ENCODE measurements around the gene PRKN. TPM values are rescaled to one million over a fixed set of nuclear protein-coding genes. Genes with fewer than 3 reads are reported as not detected.

The PRKN gene
- total RNA-seq, 2 donors from 2014 or later, result 10.7 to 21.2 TPM

DNA sequence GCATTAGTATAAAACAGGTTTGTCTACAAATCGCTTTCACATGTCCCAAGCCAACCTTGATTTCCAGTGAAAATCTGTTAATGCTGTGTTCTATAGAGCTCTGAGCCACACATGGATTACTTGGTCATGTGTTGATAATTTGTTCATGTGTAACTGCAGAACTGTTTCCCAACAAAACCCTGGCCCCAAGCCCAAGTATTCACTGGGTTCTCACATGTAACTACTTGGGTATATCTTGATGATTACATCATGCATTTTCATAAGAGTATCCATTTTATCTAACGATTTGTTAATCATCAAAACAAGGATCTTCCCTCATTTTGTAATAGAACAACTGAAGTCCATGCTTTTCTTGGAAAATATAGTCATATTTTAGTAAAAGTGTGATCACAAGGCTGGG lies 657.6 kb downstream of the PRKN start:
- Histone ChIP-seq H3K27ac (no peak overlapping the region), H3K4me1 (replicated peaks) (no peaks in the 10 kb centered on the region), H3K9me3 (no peaks in the 10 kb centered on the region), H3K27me3 (replicated peaks; ENCODE audit: insufficient read depth) (no peaks in the 10 kb centered on the region), H3K36me3 (no peaks in the 10 kb centered on the region), H3K4me3 (no peak overlapping the region)
- 94% methylated on average over 2 of the region's 2 CpGs for WGBS
- no peak for DNase-seq (ENCODE audit: low spot score)
- no peak for TF ChIP-seq POLR2AphosphoS5 (IDR thresholded peaks at IDR 0.05)
- TF ChIP-seq, protein P1, sequence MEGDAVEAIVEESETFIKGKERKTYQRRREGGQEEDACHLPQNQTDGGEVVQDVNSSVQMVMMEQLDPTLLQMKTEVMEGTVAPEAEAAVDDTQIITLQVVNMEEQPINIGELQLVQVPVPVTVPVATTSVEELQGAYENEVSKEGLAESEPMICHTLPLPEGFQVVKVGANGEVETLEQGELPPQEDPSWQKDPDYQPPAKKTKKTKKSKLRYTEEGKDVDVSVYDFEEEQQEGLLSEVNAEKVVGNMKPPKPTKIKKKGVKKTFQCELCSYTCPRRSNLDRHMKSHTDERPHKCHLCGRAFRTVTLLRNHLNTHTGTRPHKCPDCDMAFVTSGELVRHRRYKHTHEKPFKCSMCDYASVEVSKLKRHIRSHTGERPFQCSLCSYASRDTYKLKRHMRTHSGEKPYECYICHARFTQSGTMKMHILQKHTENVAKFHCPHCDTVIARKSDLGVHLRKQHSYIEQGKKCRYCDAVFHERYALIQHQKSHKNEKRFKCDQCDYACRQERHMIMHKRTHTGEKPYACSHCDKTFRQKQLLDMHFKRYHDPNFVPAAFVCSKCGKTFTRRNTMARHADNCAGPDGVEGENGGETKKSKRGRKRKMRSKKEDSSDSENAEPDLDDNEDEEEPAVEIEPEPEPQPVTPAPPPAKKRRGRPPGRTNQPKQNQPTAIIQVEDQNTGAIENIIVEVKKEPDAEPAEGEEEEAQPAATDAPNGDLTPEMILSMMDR (IDR thresholded peaks at IDR 0.05), result no peak
- no peak for TF ChIP-seq POLR2A (IDR thresholded peaks at IDR 0.05)
- intact Hi-C loops (cut with DNase I), result no loop called here

DNA sequence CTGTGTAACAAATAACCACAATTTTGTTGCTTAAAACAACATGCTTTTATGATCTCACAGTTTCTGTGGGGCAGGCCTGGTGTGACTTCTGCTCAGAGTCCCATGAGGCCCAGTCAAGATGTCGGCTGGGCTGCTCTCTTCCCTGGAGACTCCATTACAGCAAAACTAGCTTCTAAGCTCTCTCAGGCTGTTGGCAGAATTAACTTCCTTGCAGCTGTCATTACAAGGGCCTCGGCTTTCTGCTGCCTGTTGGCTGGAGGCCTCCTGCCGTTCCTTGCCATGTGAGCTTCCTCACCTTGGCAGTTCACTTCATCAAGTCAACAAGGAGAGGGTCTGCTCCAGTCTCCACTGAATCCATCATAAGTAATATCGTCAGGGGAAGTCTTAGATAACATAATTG lies 659.2 kb downstream of the PRKN start:
- no peaks in the 10 kb centered on the region for H3K36me3 ChIP-seq
- no peak overlapping the region for H3K4me3 ChIP-seq
- intact Hi-C loops (cut with DNase I), result no loop called here
- H3K27ac ChIP-seq, result no peak overlapping the region
- H3K27me3 ChIP-seq (replicated peaks; ENCODE audit: insufficient read depth), result no peaks in the 10 kb centered on the region
- H3K4me1 ChIP-seq (replicated peaks), result no peaks in the 10 kb centered on the region
- WGBS, result 73% methylated on average over 4 of the region's 4 CpGs
- H3K9me3 ChIP-seq, result no peaks in the 10 kb centered on the region
- TF ChIP-seq POLR2A (IDR thresholded peaks at IDR 0.05), result no peak
- no peak for TF ChIP-seq POLR2AphosphoS5 (IDR thresholded peaks at IDR 0.05)
- TF ChIP-seq, protein P1 (IDR thresholded peaks at IDR 0.05), result no peak
- DNase-seq (ENCODE audit: low spot score), result no peak

DNA sequence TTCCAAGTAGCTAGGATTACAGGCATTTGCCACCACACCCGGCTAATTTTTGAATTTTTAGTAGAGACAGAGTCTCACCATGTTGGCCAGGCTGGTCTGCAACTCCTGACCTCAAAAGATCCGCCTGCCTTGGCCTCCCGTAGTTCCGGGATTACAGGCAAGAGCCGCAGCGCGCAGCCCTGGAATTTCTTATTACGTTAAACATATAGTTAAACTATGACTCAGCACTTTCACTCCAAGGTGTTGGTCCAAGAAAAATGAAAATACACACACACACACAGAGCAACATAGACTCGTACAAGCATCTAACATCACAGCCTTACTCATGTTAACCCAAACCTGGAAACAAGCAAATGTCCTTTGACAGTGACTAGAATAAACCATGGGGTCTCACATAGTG lies 663.9 kb downstream of the PRKN start:
- no peaks in the 10 kb centered on the region for H3K9me3 ChIP-seq
- H3K4me1 ChIP-seq (replicated peaks), result no peaks in the 10 kb centered on the region
- no peak for TF ChIP-seq POLR2A (IDR thresholded peaks at IDR 0.05)
- TF ChIP-seq, protein P1 (IDR thresholded peaks at IDR 0.05), result no peak
- TF ChIP-seq POLR2AphosphoS5 (IDR thresholded peaks at IDR 0.05), result no peak
- DNase-seq (ENCODE audit: low spot score), result no peak
- H3K36me3 ChIP-seq, result no peaks in the 10 kb centered on the region
- H3K27ac ChIP-seq, result no peak overlapping the region
- WGBS, result 95% methylated on average over 9 of the region's 9 CpGs
- no peak overlapping the region for H3K4me3 ChIP-seq
- intact Hi-C loops (cut with DNase I), result no loop called here
- H3K27me3 ChIP-seq (replicated peaks; ENCODE audit: insufficient read depth), result no peaks in the 10 kb centered on the region

DNA sequence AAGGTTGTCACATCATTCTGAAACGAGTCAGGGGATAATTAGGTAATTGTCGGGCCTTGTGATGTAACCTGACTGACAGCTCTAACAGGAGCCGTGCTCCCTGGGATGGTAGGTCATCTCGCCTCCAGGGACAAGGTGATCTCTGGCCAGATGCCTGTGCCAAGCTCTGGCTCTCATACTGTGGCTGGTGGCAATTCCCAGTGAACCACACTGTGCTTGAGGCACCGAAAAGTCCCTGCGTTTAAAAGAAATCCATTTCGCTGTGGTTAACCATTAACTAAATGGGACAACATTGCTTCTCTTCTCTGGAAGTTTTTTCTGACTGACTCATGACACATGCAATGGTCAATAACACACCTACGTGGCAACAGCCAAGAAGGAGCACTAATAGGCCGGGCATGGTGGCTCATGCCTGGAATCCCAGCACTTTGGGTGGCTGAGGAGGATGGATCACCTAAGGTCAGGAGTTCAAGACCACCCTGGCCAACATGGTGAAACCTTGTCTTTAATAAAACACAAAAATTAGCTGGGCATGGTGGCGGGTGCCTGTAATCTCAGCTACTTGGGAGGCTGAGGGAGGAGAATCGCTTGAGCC lies 669.2 kb downstream of the PRKN start:
- no peak for DNase-seq (ENCODE audit: low spot score)
- H3K9me3 ChIP-seq, result no peaks in the 10 kb centered on the region
- no peaks in the 10 kb centered on the region for H3K27me3 ChIP-seq (replicated peaks; ENCODE audit: insufficient read depth)
- no peaks in the 10 kb centered on the region for H3K36me3 ChIP-seq
- H3K27ac ChIP-seq, result no peak overlapping the region
- H3K4me1 ChIP-seq (replicated peaks), result no peaks in the 10 kb centered on the region
- TF ChIP-seq POLR2A (IDR thresholded peaks at IDR 0.05), result no peak
- no peak for TF ChIP-seq POLR2AphosphoS5 (IDR thresholded peaks at IDR 0.05)
- TF ChIP-seq, protein P1 (IDR thresholded peaks at IDR 0.05), result no peak
- intact Hi-C loops (cut with DNase I), result no loop called here
- 72% methylated on average over 11 of the region's 11 CpGs for WGBS
- no peak overlapping the region for H3K4me3 ChIP-seq

DNA sequence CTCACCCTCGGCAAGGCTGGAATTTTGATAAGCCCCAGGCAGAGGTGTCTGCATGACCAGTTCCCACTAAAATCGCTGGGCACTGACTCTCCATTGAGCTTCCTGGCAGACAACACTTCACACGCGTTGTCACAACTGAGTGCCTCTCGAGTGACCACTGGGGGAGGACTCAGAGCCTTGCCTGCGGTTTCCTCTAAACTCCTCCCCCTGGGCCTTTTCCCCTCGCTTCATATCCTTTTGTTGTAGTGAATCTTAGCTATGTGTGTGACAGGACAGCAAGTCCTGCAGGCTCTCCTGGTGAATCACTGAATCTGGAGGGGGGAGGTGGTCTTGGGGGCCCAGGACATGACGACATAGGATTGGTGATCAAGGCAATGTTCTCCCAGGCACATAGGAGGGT lies 670.8 kb downstream of the PRKN start:
- H3K27ac ChIP-seq, result no peak overlapping the region
- H3K27me3 ChIP-seq (replicated peaks; ENCODE audit: insufficient read depth), result no peaks in the 10 kb centered on the region
- 30% methylated on average over 8 of the region's 8 CpGs for WGBS
- H3K9me3 ChIP-seq, result no peaks in the 10 kb centered on the region
- no peaks in the 10 kb centered on the region for H3K4me1 ChIP-seq (replicated peaks)
- H3K4me3 ChIP-seq, result no peak overlapping the region
- intact Hi-C loops (cut with DNase I), result no loop called here
- no peak for TF ChIP-seq POLR2AphosphoS5 (IDR thresholded peaks at IDR 0.05)
- no peak for TF ChIP-seq POLR2A (IDR thresholded peaks at IDR 0.05)
- TF ChIP-seq, protein P1 (IDR thresholded peaks at IDR 0.05), result no peak
- no peak for DNase-seq (ENCODE audit: low spot score)
- H3K36me3 ChIP-seq, result no peaks in the 10 kb centered on the region
